HL-60 (cell line): ENCODE data around the gene RTL10.

Experiments used
- DNase-seq, 2 experiments: peaks; one replicate each; pipeline ENCODE4 v3.0.0-alpha.2; 2010 to 2020; ENCODE audit warnings: low read depth in 1 of 2, low spot score in 1 of 2
- H3K27ac ChIP-seq: fragments of 250-450 bp; sonication (Bioruptor Pico); replicated peaks from 2 replicates; pipeline ENCODE4 v1.5.1; 2020; ENCODE audit warnings: mild to moderate bottlenecking, moderate library complexity
- H3K27me3 ChIP-seq: fragments of 250-450 bp; sonication (Bioruptor Pico); 2 replicates; pipeline ENCODE4 v1.5.1; 2021; ENCODE audit warnings: mild to moderate bottlenecking, moderate library complexity; ENCODE audit not compliant: insufficient read depth, poor library complexity, severe bottlenecking
- H3K4me3 ChIP-seq: replicated peaks from 2 replicates; pipeline ENCODE4 v1.5.1; 2011; ENCODE audit warnings: mild to moderate bottlenecking, control low read depth, low read length; ENCODE audit not compliant: insufficient read depth
- CTCF ChIP-seq: IDR thresholded peaks from one replicate; pipeline ENCODE4 v1.5.1; 2011; ENCODE audit warnings: low read length, control low read depth, inconsistent platforms; ENCODE audit not compliant: insufficient read depth
- GABPA ChIP-seq: IDR thresholded peaks from 2 replicates; pipeline ENCODE4 v1.6.1; 2012; ENCODE audit warnings: low read depth
- POLR2AphosphoS5 ChIP-seq: IDR thresholded peaks from 2 replicates; pipeline ENCODE4 v1.6.1; 2012; ENCODE audit warnings: low read depth
- REST ChIP-seq: IDR thresholded peaks from 2 replicates; pipeline ENCODE4 v1.6.1; 2012; ENCODE audit warnings: low read depth; ENCODE audit not compliant: insufficient replicate concordance
- SPI1 ChIP-seq: IDR thresholded peaks from 2 replicates; pipeline ENCODE4 v1.6.1; 2012; ENCODE audit warnings: low read depth, mild to moderate bottlenecking, borderline replicate concordance

The RTL10 gene

GRCh38 chr22:19868773-19869471 lies 14.2 kb upstream of the RTL10 start:
- no peak overlapping the region for H3K27ac ChIP-seq
- DNase-seq, result no peak
- H3K27me3 ChIP-seq, result no peaks in the 10 kb centered on the region
- H3K4me3 ChIP-seq, result no peak overlapping the region
- TF ChIP-seq POLR2AphosphoS5 (no peak), SPI1 (no peak), GABPA (no peak), REST (no peak), CTCF (no peak)

GRCh38 chr22:19868333-19868732 lies 13.7 kb upstream of the RTL10 start:
- TF ChIP-seq POLR2AphosphoS5 (no peak), CTCF (no peak), GABPA (no peak), REST (no peak), SPI1 (no peak)

GRCh38 chr22:19867617-19868016 lies 12.9 kb upstream of the RTL10 start:
- TF ChIP-seq REST, result no peak
- TF ChIP-seq GABPA, result no peak
- no peak for TF ChIP-seq POLR2AphosphoS5
- TF ChIP-seq SPI1, result no peak
- no peak for TF ChIP-seq CTCF
- Histone ChIP-seq H3K4me3 (no peak overlapping the region), H3K27ac (no peak overlapping the region), H3K27me3 (no peaks in the 10 kb centered on the region)
- no peak for DNase-seq

More at GRCh38 chr22:19868333-19868732, 13.7 kb upstream of the RTL10 start:
- no peak for DNase-seq
- no peaks in the 10 kb centered on the region for H3K27me3 ChIP-seq
- H3K4me3 ChIP-seq, result no peak overlapping the region
- H3K27ac ChIP-seq, result no peak overlapping the region
